H1 (cell line): ENCODE measurements around the gene PSTK. TPM values are rescaled to one million over a fixed set of nuclear protein-coding genes. Genes with fewer than 3 reads are reported as not detected.

Experiments
- CTCF ChIA-PET: fragments of 300-600 bp; sonication (Branson Sonifier 250); formaldehyde crosslinking; loops from one replicate; lab custom pipeline; 2021; ENCODE audit not compliant: partially characterized antibody; lab: Charles Lee
- POLR2A ChIA-PET: fragments of 300-600 bp; sonication (Branson Sonifier 250); formaldehyde crosslinking; loops from one replicate; lab custom pipeline; 2021; ENCODE audit warnings: inconsistent platforms; ENCODE audit not compliant: partially characterized antibody; lab: Charles Lee
- DNase-seq, 2 experiments: peaks; one replicate each; pipeline versions ENCODE4 v3.0.0 to v3.0.0-alpha.2; 2010 to 2022; ENCODE audit warnings: low spot score in 2 of 2, low read depth in 1 of 2, mixed read lengths in 1 of 2
- FAIRE-seq: peaks from 2 replicates; lab custom pipeline; 2011; peaks lifted over from hg19 to GRCh38; lab: Jason Lieb, UNC
- H2AFZ ChIP-seq: 2 replicates; pipeline ENCODE4 v1.8.1; 2012; ENCODE audit warnings: low read length, inconsistent platforms
- H2AK5ac ChIP-seq: 2 replicates; pipeline ENCODE4 v1.6.1; 2013; ENCODE audit warnings: low read depth, low read length
- H2BK120ac ChIP-seq: replicated peaks from 2 replicates; pipeline ENCODE3; 2013; ENCODE audit warnings: low read depth, low read length, inconsistent platforms
- H2BK12ac ChIP-seq: 2 replicates; pipeline ENCODE4 v1.6.1; 2013; ENCODE audit warnings: low read depth, low read length
- H2BK15ac ChIP-seq: 2 replicates; pipeline ENCODE4 v1.6.1; 2013; ENCODE audit warnings: low read length
- H2BK20ac ChIP-seq: 2 replicates; pipeline ENCODE4 v1.6.1; 2013; ENCODE audit warnings: low read length
- H2BK5ac ChIP-seq: 2 replicates; pipeline ENCODE4 v1.6.1; 2013; ENCODE audit warnings: low read depth, low read length
- H3K14ac ChIP-seq: 2 replicates; pipeline ENCODE4 v1.6.1; 2013; ENCODE audit warnings: inconsistent platforms; ENCODE audit not compliant: insufficient read length
- H3K18ac ChIP-seq: 2 replicates; pipeline ENCODE4 v1.6.1; 2013; ENCODE audit warnings: low read length; ENCODE audit errors: extremely low read depth
- H3K23ac ChIP-seq: 2 replicates; pipeline ENCODE4 v1.6.1; 2013; ENCODE audit warnings: inconsistent platforms; ENCODE audit not compliant: insufficient read length
- H3K23me2 ChIP-seq: 2 replicates; pipeline ENCODE4 v1.6.1; 2013; ENCODE audit warnings: low read depth, low read length
- H3K27ac ChIP-seq: 2 replicates; pipeline ENCODE4 v1.6.1; 2011; ENCODE audit warnings: low read depth, low read length, inconsistent platforms
- H3K27me3 ChIP-seq, 4 experiments: replicated peaks in 1 of 4; 1 replicate in 1 of 4; 2 replicates in 3 of 4; pipeline versions ENCODE4 v1.6.1 to v1.8.1; 2011 to 2013; ENCODE audit warnings: low read length in 3 of 4, mild to moderate bottlenecking in 3 of 4, inconsistent platforms in 2 of 4, mixed read lengths in 2 of 4, moderate library complexity in 1 of 4; ENCODE audit not compliant: control insufficient read depth in 3 of 4, insufficient read depth in 3 of 4; ENCODE audit errors: extremely low read depth in 1 of 4
- H3K36me3 ChIP-seq, 4 experiments: 2 replicates each; pipeline versions ENCODE4 v1.6.1 to v1.8.1; 2011 to 2013; ENCODE audit warnings: mild to moderate bottlenecking in 4 of 4, low read length in 3 of 4, moderate library complexity in 2 of 4, control low read depth in 1 of 4, inconsistent platforms in 1 of 4; ENCODE audit not compliant: insufficient read depth in 4 of 4, control insufficient read depth in 2 of 4
- H3K4ac ChIP-seq: replicated peaks from 2 replicates; pipeline ENCODE3; 2013; ENCODE audit warnings: low read length, low read depth, mixed read lengths, inconsistent platforms; ENCODE audit not compliant: insufficient read length
- H3K4me1 ChIP-seq, 4 experiments: replicated peaks in 1 of 4; 1 replicate in 1 of 4; 2 replicates in 3 of 4; pipeline versions ENCODE4 v1.6.1 to v1.8.1; 2011 to 2013; ENCODE audit warnings: low read length in 3 of 4, inconsistent platforms in 2 of 4, mixed read lengths in 1 of 4; ENCODE audit not compliant: insufficient read depth in 4 of 4, control insufficient read depth in 3 of 4
- H3K4me2 ChIP-seq, 2 experiments: 2 replicates each; pipeline versions ENCODE4 v1.6.1 to v1.8.1; 2011 to 2013; ENCODE audit warnings: low read depth in 2 of 2, low read length in 2 of 2, control low read depth in 1 of 2, inconsistent platforms in 1 of 2, mild to moderate bottlenecking in 1 of 2; ENCODE audit not compliant: insufficient read depth in 1 of 2
- H3K4me3 ChIP-seq, 4 experiments: fragments of 200-600, 300-600 bp in 1 of 4; sonication (generic), shearing (Covaris generic), sonication (Bioruptor Twin) in 1 of 4; 2 replicates each; pipeline versions ENCODE4 v1.5.1 to v1.8.1; 2011 to 2016; ENCODE audit warnings: low read length in 4 of 4, low read depth in 3 of 4, control low read depth in 2 of 4, inconsistent platforms in 2 of 4, mild to moderate bottlenecking in 2 of 4, mixed read lengths in 1 of 4, moderate library complexity in 1 of 4; ENCODE audit not compliant: insufficient read depth in 2 of 4; ENCODE audit errors: extremely low read depth in 1 of 4
- H3K56ac ChIP-seq: replicated peaks from 2 replicates; pipeline ENCODE3; 2013; ENCODE audit warnings: low read depth, mild to moderate bottlenecking, mixed read lengths, low read length, inconsistent platforms; ENCODE audit not compliant: insufficient read length
- H3K79me1 ChIP-seq: 2 replicates; pipeline ENCODE4 v1.6.1; 2013; ENCODE audit warnings: low read depth, low read length, control low read depth
- H3K79me2 ChIP-seq, 2 experiments: 2 replicates each; pipeline versions ENCODE4 v1.6.1 to v1.8.1; 2012 to 2013; ENCODE audit warnings: low read length in 2 of 2, mild to moderate bottlenecking in 2 of 2, inconsistent platforms in 1 of 2; ENCODE audit not compliant: insufficient read depth in 2 of 2, control insufficient read depth in 1 of 2
- H3K9ac ChIP-seq, 4 experiments: replicated peaks in 1 of 4; 1 replicate in 1 of 4; 2 replicates in 3 of 4; pipeline versions ENCODE4 v1.6.1 to v1.8.1; 2011 to 2013; ENCODE audit warnings: low read depth in 3 of 4, low read length in 3 of 4, control low read depth in 2 of 4, mild to moderate bottlenecking in 2 of 4, moderate library complexity in 2 of 4, inconsistent platforms in 1 of 4; ENCODE audit errors: extremely low read depth in 1 of 4
- H3K9me3 ChIP-seq, 2 experiments: 2 replicates each; pipeline versions ENCODE4 v1.6.1 to v1.8.1; 2012 to 2013; ENCODE audit warnings: mild to moderate bottlenecking in 2 of 2, moderate library complexity in 2 of 2, control low read depth in 1 of 2, inconsistent platforms in 1 of 2, low read depth in 1 of 2, low read length in 1 of 2, mixed read lengths in 1 of 2; ENCODE audit not compliant: insufficient read depth in 2 of 2
- H4K20me1 ChIP-seq, 2 experiments: replicated peaks in 1 of 2; 2 replicates each; pipeline versions ENCODE3 to v1.8.1; 2011 to 2013; ENCODE audit warnings: inconsistent platforms in 2 of 2, low read length in 2 of 2, mild to moderate bottlenecking in 1 of 2; ENCODE audit not compliant: insufficient read depth in 2 of 2, control insufficient read depth in 1 of 2
- H4K5ac ChIP-seq: 2 replicates; pipeline ENCODE4 v1.6.1; 2013; ENCODE audit warnings: low read length, low read depth, mixed read lengths, inconsistent platforms; ENCODE audit not compliant: insufficient read length
- H4K8ac ChIP-seq: 2 replicates; pipeline ENCODE4 v1.8.0; 2013; ENCODE audit warnings: mild to moderate bottlenecking, moderate library complexity, low read length, inconsistent platforms; ENCODE audit not compliant: insufficient read depth; ENCODE audit errors: extremely low read depth
- H4K91ac ChIP-seq: replicated peaks from 2 replicates; pipeline ENCODE3; 2013; ENCODE audit warnings: low read length, mixed read lengths, inconsistent platforms; ENCODE audit not compliant: insufficient read length
- FOSL1 ChIP-seq: IDR thresholded peaks from 2 replicates; pipeline ENCODE4 v1.6.1; 2011; ENCODE audit warnings: mild to moderate bottlenecking, low read depth, low read length, moderate library complexity; ENCODE audit not compliant: insufficient read depth
- GTF2F1 ChIP-seq: IDR thresholded peaks from 2 replicates; pipeline ENCODE4 v1.6.1; 2012; ENCODE audit warnings: low read depth, low read length, improper control_type of control experiment, borderline replicate concordance
- NANOG ChIP-seq: IDR thresholded peaks from 2 replicates; pipeline ENCODE4 v1.6.1; 2011; ENCODE audit warnings: low read length, low read depth, mild to moderate bottlenecking, inconsistent platforms; ENCODE audit not compliant: insufficient read depth, poor library complexity, severe bottlenecking
- PHF8 ChIP-seq: fragments of 200-600 bp; sonication (generic); conservative IDR thresholded peaks from 2 replicates; pipeline ENCODE4 v1.7.1; 2012; ENCODE audit warnings: low read depth, mild to moderate bottlenecking, inconsistent platforms, low read length, moderate library complexity
- SIN3A ChIP-seq, 2 experiments: IDR thresholded peaks in 1 of 2; conservative IDR thresholded peaks in 1 of 2; 2 replicates each; pipeline ENCODE4 v1.6.1; 2011 to 2012; ENCODE audit warnings: low read length in 2 of 2, improper control_type of control experiment in 1 of 2, low read depth in 1 of 2, mild to moderate bottlenecking in 1 of 2
- TEAD4 ChIP-seq: IDR thresholded peaks from 2 replicates; pipeline ENCODE4 v1.6.1; 2012; ENCODE audit warnings: low read depth, low read length, inconsistent platforms, mixed read lengths
- WGBS, 2 experiments: shearing (Covaris generic) in 1 of 2; methylation state at CpG; one replicate each; pipeline versions ENCODE4 v1.1.6 to v1.1.7; 2013 to 2015; ENCODE audit warnings: low lambda C conversion rate in 2 of 2, mixed read lengths in 2 of 2, inconsistent platforms in 1 of 2, low coverage in 1 of 2, missing lambda C conversion rate in 1 of 2; ENCODE audit not compliant: insufficient replicate concordance in 2 of 2, insufficient coverage in 1 of 2, insufficient read length in 1 of 2; ENCODE audit errors: extremely low coverage in 1 of 2, missing lambda C conversion rate in 1 of 2; 5-methylcytosine and 5-hydroxymethylcytosine counted together
- polyA plus RNA-seq, 7 experiments: library from polyadenylated mRNA; depleted of rRNA in 3 of 7; stranded (reverse) in 5 of 7; unstranded in 2 of 7; fragments of >200 nt in 5 of 7; fragments of 200-250 nt in 2 of 7; gene quantifications; 1 replicate in 5 of 7; 2 replicates in 1 of 7; 4 replicates in 1 of 7; pipeline versions ENCODE4 v1.2.1 to v1.2.3, GENCODE V29; 2011 to 2013; ENCODE audit warnings: missing spikeins in 2 of 7, mixed read lengths in 2 of 7
- total RNA-seq: library from RNA; stranded (reverse); fragmentation: NEBNext Ultra II Directional; extraction: Animal tissue kit (Norgen Biotek cat#: 25700); gene quantifications from 2 replicates; pipeline ENCODE4 v1.2.1, GENCODE V29; 2021

PSTK gene
- total and polyA plus RNA-seq, 2 of the 8 experiments (the other 6 are each of a cell fraction or from before 2014, with no cell fraction given), result 4.4 to 6.6 TPM

DNA sequence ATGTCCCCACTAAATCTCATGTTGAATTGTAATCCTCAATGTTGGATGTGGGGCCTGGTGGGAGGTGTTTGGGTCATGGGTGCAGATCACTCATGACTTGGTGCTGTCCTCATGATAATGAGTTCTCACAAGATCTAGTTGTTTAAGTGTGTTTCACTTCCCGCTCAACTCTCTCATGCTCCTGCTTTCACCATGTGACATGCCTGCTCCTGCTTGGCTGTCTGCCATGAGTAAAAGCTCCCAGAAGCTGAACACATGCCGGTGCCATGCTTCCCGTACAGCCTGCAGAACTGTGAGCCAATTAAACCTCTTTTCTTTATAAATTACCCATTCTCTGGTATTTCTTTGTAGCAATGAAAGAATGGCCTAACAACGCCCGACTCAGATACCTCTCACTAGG lies 6.2 kb upstream of the PSTK start:
- no peak overlapping the region for H3K4me2 ChIP-seq
- ChIA-PET POLR2A (no interaction called here), CTCF (no interaction called here)
- H3K4me1 ChIP-seq, result no peaks in the 10 kb centered on the region
- no peak overlapping the region for H3K27ac ChIP-seq
- H2BK12ac ChIP-seq, result no peak overlapping the region
- H4K20me1 ChIP-seq, result no peaks in the 10 kb centered on the region
- DNase-seq (no peak), FAIRE-seq (no peak)
- no peak overlapping the region for H3K4ac ChIP-seq
- no peak overlapping the region for H3K14ac ChIP-seq
- no peak overlapping the region for H2AFZ ChIP-seq
- no peak overlapping the region for H2BK15ac ChIP-seq
- H3K79me1 ChIP-seq, result no peaks in the 10 kb centered on the region
- H3K79me2 ChIP-seq, result no peaks in the 10 kb centered on the region
- no peak overlapping the region for H4K5ac ChIP-seq
- H2BK20ac ChIP-seq, result no peak overlapping the region
- peaks cover 0 to 3% (median 1%) of the 10 kb centered on the region in 4 experiments; a peak in 3 of 7 replicates for H3K27me3 ChIP-seq
- no peak overlapping the region for H2BK120ac ChIP-seq
- no peak overlapping the region for H4K91ac ChIP-seq
- H3K36me3 ChIP-seq, result no peaks in the 10 kb centered on the region
- 85% methylated on average over 5 of the region's 5 CpGs; no CpG with 5 or more reads in 1 of the 2 experiments for WGBS, 2 experiments
- no peak overlapping the region for H2BK5ac ChIP-seq
- H3K9ac ChIP-seq, result no peak overlapping the region
- no peak overlapping the region; the same call in 1 of the 2 replicates for H4K8ac ChIP-seq
- H3K18ac ChIP-seq, result no peak overlapping the region
- H3K56ac ChIP-seq, result no peak overlapping the region
- H3K23me2 ChIP-seq, result no peaks in the 10 kb centered on the region
- no peak overlapping the region for H3K23ac ChIP-seq
- H2AK5ac ChIP-seq, result no peak overlapping the region
- no peak overlapping the region for H3K4me3 ChIP-seq
- H3K9me3 ChIP-seq, result no peaks in the 10 kb centered on the region
- TF ChIP-seq SIN3A (conservative IDR thresholded peaks at IDR 0.05 in 1 of 2, IDR thresholded peaks at IDR 0.05 in 1 of 2; ENCODE audit: low read depth in 1 of 2, low read length in 2 of 2) (no peak), GTF2F1 (no peak), PHF8 (no peak), TEAD4 (no peak), FOSL1 (no peak), NANOG (no peak)
